H1 (cell line): ENCODE data around the gene ARSI. TPM values are rescaled to one million over a fixed set of nuclear protein-coding genes. Genes with fewer than 3 reads are reported as not detected.

Source experiments
- CTCF ChIA-PET: fragments of 300-600 bp; sonication (Branson Sonifier 250); formaldehyde crosslinking; loops from one replicate; lab custom pipeline; 2021; ENCODE audit not compliant: partially characterized antibody; lab: Charles Lee
- POLR2A ChIA-PET: fragments of 300-600 bp; sonication (Branson Sonifier 250); formaldehyde crosslinking; loops from one replicate; lab custom pipeline; 2021; ENCODE audit warnings: inconsistent platforms; ENCODE audit not compliant: partially characterized antibody; lab: Charles Lee
- DNase-seq, 2 experiments: peaks; one replicate each; pipeline versions ENCODE4 v3.0.0 to v3.0.0-alpha.2; 2010 to 2022; ENCODE audit warnings: low spot score in 2 of 2, low read depth in 1 of 2, mixed read lengths in 1 of 2
- FAIRE-seq: peaks from 2 replicates; lab custom pipeline; 2011; peaks lifted over from hg19 to GRCh38; lab: Jason Lieb, UNC
- H2AFZ ChIP-seq: 2 replicates; pipeline ENCODE4 v1.8.1; 2012; ENCODE audit warnings: low read length, inconsistent platforms
- H2AK5ac ChIP-seq: 2 replicates; pipeline ENCODE4 v1.6.1; 2013; ENCODE audit warnings: low read depth, low read length
- H2BK120ac ChIP-seq: replicated peaks from 2 replicates; pipeline ENCODE3; 2013; ENCODE audit warnings: low read depth, low read length, inconsistent platforms
- H2BK12ac ChIP-seq: 2 replicates; pipeline ENCODE4 v1.6.1; 2013; ENCODE audit warnings: low read depth, low read length
- H2BK15ac ChIP-seq: 2 replicates; pipeline ENCODE4 v1.6.1; 2013; ENCODE audit warnings: low read length
- H2BK20ac ChIP-seq: 2 replicates; pipeline ENCODE4 v1.6.1; 2013; ENCODE audit warnings: low read length
- H2BK5ac ChIP-seq: 2 replicates; pipeline ENCODE4 v1.6.1; 2013; ENCODE audit warnings: low read depth, low read length
- H3K14ac ChIP-seq: 2 replicates; pipeline ENCODE4 v1.6.1; 2013; ENCODE audit warnings: inconsistent platforms; ENCODE audit not compliant: insufficient read length
- H3K18ac ChIP-seq: 2 replicates; pipeline ENCODE4 v1.6.1; 2013; ENCODE audit warnings: low read length; ENCODE audit errors: extremely low read depth
- H3K23ac ChIP-seq: 2 replicates; pipeline ENCODE4 v1.6.1; 2013; ENCODE audit warnings: inconsistent platforms; ENCODE audit not compliant: insufficient read length
- H3K23me2 ChIP-seq: 2 replicates; pipeline ENCODE4 v1.6.1; 2013; ENCODE audit warnings: low read depth, low read length
- H3K27ac ChIP-seq: 2 replicates; pipeline ENCODE4 v1.6.1; 2011; ENCODE audit warnings: low read depth, low read length, inconsistent platforms
- H3K27me3 ChIP-seq, 4 experiments: replicated peaks in 1 of 4; 1 replicate in 1 of 4; 2 replicates in 3 of 4; pipeline versions ENCODE4 v1.6.1 to v1.8.1; 2011 to 2013; ENCODE audit warnings: low read length in 3 of 4, mild to moderate bottlenecking in 3 of 4, inconsistent platforms in 2 of 4, mixed read lengths in 2 of 4, moderate library complexity in 1 of 4; ENCODE audit not compliant: control insufficient read depth in 3 of 4, insufficient read depth in 3 of 4; ENCODE audit errors: extremely low read depth in 1 of 4
- H3K36me3 ChIP-seq, 4 experiments: 2 replicates each; pipeline versions ENCODE4 v1.6.1 to v1.8.1; 2011 to 2013; ENCODE audit warnings: mild to moderate bottlenecking in 4 of 4, low read length in 3 of 4, moderate library complexity in 2 of 4, control low read depth in 1 of 4, inconsistent platforms in 1 of 4; ENCODE audit not compliant: insufficient read depth in 4 of 4, control insufficient read depth in 2 of 4
- H3K4ac ChIP-seq: replicated peaks from 2 replicates; pipeline ENCODE3; 2013; ENCODE audit warnings: low read length, low read depth, mixed read lengths, inconsistent platforms; ENCODE audit not compliant: insufficient read length
- H3K4me1 ChIP-seq, 4 experiments: replicated peaks in 1 of 4; 1 replicate in 1 of 4; 2 replicates in 3 of 4; pipeline versions ENCODE4 v1.6.1 to v1.8.1; 2011 to 2013; ENCODE audit warnings: low read length in 3 of 4, inconsistent platforms in 2 of 4, mixed read lengths in 1 of 4; ENCODE audit not compliant: insufficient read depth in 4 of 4, control insufficient read depth in 3 of 4
- H3K4me2 ChIP-seq, 2 experiments: 2 replicates each; pipeline versions ENCODE4 v1.6.1 to v1.8.1; 2011 to 2013; ENCODE audit warnings: low read depth in 2 of 2, low read length in 2 of 2, control low read depth in 1 of 2, inconsistent platforms in 1 of 2, mild to moderate bottlenecking in 1 of 2; ENCODE audit not compliant: insufficient read depth in 1 of 2
- H3K4me3 ChIP-seq, 4 experiments: fragments of 200-600, 300-600 bp in 1 of 4; sonication (generic), shearing (Covaris generic), sonication (Bioruptor Twin) in 1 of 4; 2 replicates each; pipeline versions ENCODE4 v1.5.1 to v1.8.1; 2011 to 2016; ENCODE audit warnings: low read length in 4 of 4, low read depth in 3 of 4, control low read depth in 2 of 4, inconsistent platforms in 2 of 4, mild to moderate bottlenecking in 2 of 4, mixed read lengths in 1 of 4, moderate library complexity in 1 of 4; ENCODE audit not compliant: insufficient read depth in 2 of 4; ENCODE audit errors: extremely low read depth in 1 of 4
- H3K56ac ChIP-seq: replicated peaks from 2 replicates; pipeline ENCODE3; 2013; ENCODE audit warnings: low read depth, mild to moderate bottlenecking, mixed read lengths, low read length, inconsistent platforms; ENCODE audit not compliant: insufficient read length
- H3K79me1 ChIP-seq: 2 replicates; pipeline ENCODE4 v1.6.1; 2013; ENCODE audit warnings: low read depth, low read length, control low read depth
- H3K79me2 ChIP-seq, 2 experiments: 2 replicates each; pipeline versions ENCODE4 v1.6.1 to v1.8.1; 2012 to 2013; ENCODE audit warnings: low read length in 2 of 2, mild to moderate bottlenecking in 2 of 2, inconsistent platforms in 1 of 2; ENCODE audit not compliant: insufficient read depth in 2 of 2, control insufficient read depth in 1 of 2
- H3K9ac ChIP-seq, 4 experiments: replicated peaks in 1 of 4; 1 replicate in 1 of 4; 2 replicates in 3 of 4; pipeline versions ENCODE4 v1.6.1 to v1.8.1; 2011 to 2013; ENCODE audit warnings: low read depth in 3 of 4, low read length in 3 of 4, control low read depth in 2 of 4, mild to moderate bottlenecking in 2 of 4, moderate library complexity in 2 of 4, inconsistent platforms in 1 of 4; ENCODE audit errors: extremely low read depth in 1 of 4
- H3K9me3 ChIP-seq, 2 experiments: 2 replicates each; pipeline versions ENCODE4 v1.6.1 to v1.8.1; 2012 to 2013; ENCODE audit warnings: mild to moderate bottlenecking in 2 of 2, moderate library complexity in 2 of 2, control low read depth in 1 of 2, inconsistent platforms in 1 of 2, low read depth in 1 of 2, low read length in 1 of 2, mixed read lengths in 1 of 2; ENCODE audit not compliant: insufficient read depth in 2 of 2
- H4K20me1 ChIP-seq, 2 experiments: replicated peaks in 1 of 2; 2 replicates each; pipeline versions ENCODE3 to v1.8.1; 2011 to 2013; ENCODE audit warnings: inconsistent platforms in 2 of 2, low read length in 2 of 2, mild to moderate bottlenecking in 1 of 2; ENCODE audit not compliant: insufficient read depth in 2 of 2, control insufficient read depth in 1 of 2
- H4K5ac ChIP-seq: 2 replicates; pipeline ENCODE4 v1.6.1; 2013; ENCODE audit warnings: low read length, low read depth, mixed read lengths, inconsistent platforms; ENCODE audit not compliant: insufficient read length
- H4K8ac ChIP-seq: 2 replicates; pipeline ENCODE4 v1.8.0; 2013; ENCODE audit warnings: mild to moderate bottlenecking, moderate library complexity, low read length, inconsistent platforms; ENCODE audit not compliant: insufficient read depth; ENCODE audit errors: extremely low read depth
- H4K91ac ChIP-seq: replicated peaks from 2 replicates; pipeline ENCODE3; 2013; ENCODE audit warnings: low read length, mixed read lengths, inconsistent platforms; ENCODE audit not compliant: insufficient read length
- GTF2F1 ChIP-seq: IDR thresholded peaks from 2 replicates; pipeline ENCODE4 v1.6.1; 2012; ENCODE audit warnings: low read depth, low read length, improper control_type of control experiment, borderline replicate concordance
- RNF2 ChIP-seq: fragments of 200-900, 300-1000 bp; sonication (generic); IDR thresholded peaks from 2 replicates; pipeline ENCODE4 v1.7.1; 2016; ENCODE audit warnings: borderline replicate concordance, low read depth, mild to moderate bottlenecking, antibody characterized with exemption, low read length; ENCODE audit not compliant: poor library complexity, severe bottlenecking; ENCODE audit errors: missing control alignments
- SIX5 ChIP-seq: IDR thresholded peaks from 2 replicates; pipeline ENCODE4 v1.6.1; 2011; ENCODE audit warnings: mild to moderate bottlenecking, low read depth, low read length
- WGBS, 2 experiments: shearing (Covaris generic) in 1 of 2; methylation state at CpG; one replicate each; pipeline versions ENCODE4 v1.1.6 to v1.1.7; 2013 to 2015; ENCODE audit warnings: low lambda C conversion rate in 2 of 2, mixed read lengths in 2 of 2, inconsistent platforms in 1 of 2, low coverage in 1 of 2, missing lambda C conversion rate in 1 of 2; ENCODE audit not compliant: insufficient replicate concordance in 2 of 2, insufficient coverage in 1 of 2, insufficient read length in 1 of 2; ENCODE audit errors: extremely low coverage in 1 of 2, missing lambda C conversion rate in 1 of 2; 5-methylcytosine and 5-hydroxymethylcytosine counted together
- polyA plus RNA-seq, 7 experiments: library from polyadenylated mRNA; depleted of rRNA in 3 of 7; stranded (reverse) in 5 of 7; unstranded in 2 of 7; fragments of >200 nt in 5 of 7; fragments of 200-250 nt in 2 of 7; gene quantifications; 1 replicate in 5 of 7; 2 replicates in 1 of 7; 4 replicates in 1 of 7; pipeline versions ENCODE4 v1.2.1 to v1.2.3, GENCODE V29; 2011 to 2013; ENCODE audit warnings: missing spikeins in 2 of 7, mixed read lengths in 2 of 7
- total RNA-seq: library from RNA; stranded (reverse); fragmentation: NEBNext Ultra II Directional; extraction: Animal tissue kit (Norgen Biotek cat#: 25700); gene quantifications from 2 replicates; pipeline ENCODE4 v1.2.1, GENCODE V29; 2021
- TF ChIP-seq, protein P1 (sequence below): IDR thresholded peaks from 2 replicates; pipeline ENCODE4 v1.6.1; 2011; ENCODE audit warnings: low read depth, mild to moderate bottlenecking, low read length; ENCODE audit not compliant: insufficient read depth

ARSI gene
- total and polyA plus RNA-seq, 2 of the 8 experiments (the other 6 are each of a cell fraction or from before 2014, with no cell fraction given) = 4.5 to 6.7 TPM

DNA sequence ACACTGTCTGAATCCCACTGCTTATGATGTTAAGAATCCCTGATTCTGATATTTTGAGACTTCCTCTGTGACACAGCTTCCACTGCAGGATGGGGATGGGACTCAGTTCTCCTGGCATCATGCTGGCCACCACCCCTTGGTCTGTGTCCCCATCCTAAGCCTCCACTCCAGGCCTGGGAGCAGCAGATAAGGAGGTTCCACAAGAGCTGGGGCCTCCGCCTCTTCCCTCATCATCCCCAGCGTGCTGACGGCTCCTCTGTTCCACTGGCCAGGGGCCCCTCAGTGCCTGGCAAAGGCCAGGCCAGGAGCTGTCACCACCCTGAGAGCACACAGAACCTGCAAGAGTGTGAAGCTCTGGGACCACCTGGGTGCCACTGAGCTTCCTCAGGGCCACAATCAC is 53.8 kb downstream of the ARSI start:
- Histone ChIP-seq H2BK12ac (no peak overlapping the region), H3K36me3 (no peaks in the 10 kb centered on the region), H3K9ac (no peak overlapping the region), H2AFZ (no peak overlapping the region), H2BK20ac (no peak overlapping the region), H3K23ac (no peak overlapping the region), H3K27ac (no peak overlapping the region), H3K79me1 (no peaks in the 10 kb centered on the region), H3K56ac (no peak overlapping the region), H4K20me1 (no peaks in the 10 kb centered on the region), H4K91ac (no peak overlapping the region), H4K5ac (no peak overlapping the region), H3K4me2 (no peak overlapping the region), H4K8ac (no peak overlapping the region; the same call in 1 of the 2 replicates), H3K14ac (no peak overlapping the region), H3K4me3 (no peak overlapping the region), H3K4me1 (no peaks in the 10 kb centered on the region), H3K79me2 (no peaks in the 10 kb centered on the region), H3K9me3 (no peaks in the 10 kb centered on the region), H3K4ac (no peak overlapping the region), H2BK5ac (no peak overlapping the region), H3K27me3 (no peaks in the 10 kb centered on the region), H2BK15ac (no peak overlapping the region), H2BK120ac (no peak overlapping the region), H3K18ac (no peak overlapping the region), H2AK5ac (no peak overlapping the region), H3K23me2 (no peaks in the 10 kb centered on the region)
- POLR2A ChIA-PET = no interaction called here
- WGBS, 2 experiments = 93% methylated on average over 2 of the region's 3 CpGs; no CpG with 5 or more reads in 1 of the 2 experiments
- CTCF ChIA-PET = interaction anchor here (0.9 to 1.9 kb wide), 7 partner anchors 11 to 76 kb away, joined by 3 to 8 read pairs (median 3); no protein-coding TSS in a partner anchor
- FAIRE-seq = no peak
- no peak for DNase-seq
- TF ChIP-seq RNF2 = no peak
- no peak for TF ChIP-seq GTF2F1
- TF ChIP-seq, protein P1, sequence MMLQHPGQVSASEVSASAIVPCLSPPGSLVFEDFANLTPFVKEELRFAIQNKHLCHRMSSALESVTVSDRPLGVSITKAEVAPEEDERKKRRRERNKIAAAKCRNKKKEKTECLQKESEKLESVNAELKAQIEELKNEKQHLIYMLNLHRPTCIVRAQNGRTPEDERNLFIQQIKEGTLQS = no peak
- TF ChIP-seq SIX5 = no peak
